Calu3 (cell line): ENCODE results near the gene CAD. TPM values are rescaled to one million over a fixed set of nuclear protein-coding genes. Genes with fewer than 3 reads are reported as not detected.

ENCODE experiments used
- BruUV-seq: library from RNA; stranded (reverse); fragments of 400-500 nt; replicated peaks from 2 replicates; lab custom pipeline; 2021; lab: Mats Ljungman, UMichigan
- CTCF ChIA-PET: fragments of 300-600 bp; sonication (Branson Sonifier 250); formaldehyde crosslinking; loops from one replicate; lab custom pipeline; 2022; ENCODE audit warnings: antibody characterized with exemption; lab: Charles Lee
- DNase-seq: peaks from one replicate; pipeline ENCODE4 v3.0.0; 2022
- H3K27ac Mint-ChIP-seq: one replicate; pipeline ENCODE4 v1.8.0; 2022; ENCODE audit warnings: mixed read lengths; ENCODE audit not compliant: unreplicated experiment
- H3K27me3 Mint-ChIP-seq: one replicate; pipeline ENCODE4 v1.8.0; 2022; ENCODE audit warnings: mixed read lengths; ENCODE audit not compliant: unreplicated experiment
- H3K36me3 Mint-ChIP-seq: one replicate; pipeline ENCODE4 v1.8.0; 2022; ENCODE audit warnings: mild to moderate bottlenecking, moderate library complexity, mixed read lengths; ENCODE audit not compliant: insufficient read depth, unreplicated experiment
- H3K4me1 Mint-ChIP-seq: one replicate; pipeline ENCODE4 v1.8.0; 2022; ENCODE audit warnings: mild to moderate bottlenecking, low read depth, mixed read lengths; ENCODE audit not compliant: unreplicated experiment
- H3K4me3 Mint-ChIP-seq: one replicate; pipeline ENCODE4 v1.8.0; 2022; ENCODE audit warnings: mild to moderate bottlenecking, low read depth, moderate library complexity, mixed read lengths; ENCODE audit not compliant: unreplicated experiment
- H3K9me3 Mint-ChIP-seq: one replicate; pipeline ENCODE4 v1.8.0; 2022; ENCODE audit warnings: low read depth, mixed read lengths; ENCODE audit not compliant: unreplicated experiment
- intact Hi-C: fragments of 100-400 bp; cut with micrococcal nuclease; formaldehyde crosslinking; loops from one replicate; pipeline ENCODE4 v1.10.0; 2022; ENCODE audit not compliant: unreplicated experiment
- total RNA-seq: library from RNA; stranded (reverse); gene quantifications from 2 replicates; pipeline ENCODE4 v1.2.3, GENCODE V29; 2022
- TF ChIP-seq, protein P1 (sequence below): fragments of 200-600 bp; IDR thresholded peaks from one replicate; pipeline ENCODE4 v1.8.0; 2022; ENCODE audit warnings: antibody characterized with exemption; ENCODE audit not compliant: unreplicated experiment

The CAD gene
- total RNA-seq, 1 experiment from 2014 or later = 68.2 TPM

DNA sequence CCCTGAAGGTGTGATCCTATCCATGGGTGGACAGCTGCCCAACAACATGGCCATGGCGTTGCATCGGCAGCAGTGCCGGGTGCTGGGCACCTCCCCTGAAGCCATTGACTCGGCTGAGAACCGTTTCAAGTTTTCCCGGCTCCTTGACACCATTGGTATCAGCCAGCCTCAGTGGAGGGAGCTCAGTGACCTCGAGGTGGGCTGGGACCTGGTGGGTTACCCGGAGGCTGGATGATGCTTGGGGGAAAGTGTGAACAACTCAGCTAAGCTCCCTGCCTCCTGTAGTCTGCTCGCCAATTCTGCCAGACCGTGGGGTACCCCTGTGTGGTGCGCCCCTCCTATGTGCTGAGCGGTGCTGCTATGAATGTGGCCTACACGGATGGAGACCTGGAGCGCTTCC is 16.2 kb downstream of the CAD start:
- no peak for DNase-seq
- CTCF ChIA-PET = interaction anchor here (0.6 kb wide), 1 partner anchor 126 kb away, joined by 7 read pairs; no protein-coding TSS in a partner anchor
- no TSS peak for BruUV-seq
- TF ChIP-seq, protein P1, sequence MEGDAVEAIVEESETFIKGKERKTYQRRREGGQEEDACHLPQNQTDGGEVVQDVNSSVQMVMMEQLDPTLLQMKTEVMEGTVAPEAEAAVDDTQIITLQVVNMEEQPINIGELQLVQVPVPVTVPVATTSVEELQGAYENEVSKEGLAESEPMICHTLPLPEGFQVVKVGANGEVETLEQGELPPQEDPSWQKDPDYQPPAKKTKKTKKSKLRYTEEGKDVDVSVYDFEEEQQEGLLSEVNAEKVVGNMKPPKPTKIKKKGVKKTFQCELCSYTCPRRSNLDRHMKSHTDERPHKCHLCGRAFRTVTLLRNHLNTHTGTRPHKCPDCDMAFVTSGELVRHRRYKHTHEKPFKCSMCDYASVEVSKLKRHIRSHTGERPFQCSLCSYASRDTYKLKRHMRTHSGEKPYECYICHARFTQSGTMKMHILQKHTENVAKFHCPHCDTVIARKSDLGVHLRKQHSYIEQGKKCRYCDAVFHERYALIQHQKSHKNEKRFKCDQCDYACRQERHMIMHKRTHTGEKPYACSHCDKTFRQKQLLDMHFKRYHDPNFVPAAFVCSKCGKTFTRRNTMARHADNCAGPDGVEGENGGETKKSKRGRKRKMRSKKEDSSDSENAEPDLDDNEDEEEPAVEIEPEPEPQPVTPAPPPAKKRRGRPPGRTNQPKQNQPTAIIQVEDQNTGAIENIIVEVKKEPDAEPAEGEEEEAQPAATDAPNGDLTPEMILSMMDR = no peak
- Mint-ChIP-seq H3K4me1 (no peaks in the 10 kb centered on the region), H3K4me3 (no peak overlapping the region), H3K9me3 (no peaks in the 10 kb centered on the region), H3K36me3 (peaks cover 62% of the 10 kb centered on the region), H3K27me3 (no peaks in the 10 kb centered on the region), H3K27ac (no peak overlapping the region)
- intact Hi-C loops = no loop called here

- no peaks in the 10 kb centered on the region for H3K4me1 Mint-ChIP-seq
- intact Hi-C loops = no loop called here
- no peak overlapping the region for H3K4me3 Mint-ChIP-seq
- no peaks in the 10 kb centered on the region for H3K27me3 Mint-ChIP-seq
- TF ChIP-seq, protein P1 = no peak
- peaks cover 54% of the 10 kb centered on the region for H3K36me3 Mint-ChIP-seq
- DNase-seq = no peak
- CTCF ChIA-PET = interaction anchor here (0.8 to 1.4 kb wide), 2 partner anchors 10 to 67 kb away, joined by 3 read pairs; no protein-coding TSS in a partner anchor
- no TSS peak for BruUV-seq
- no peaks in the 10 kb centered on the region for H3K9me3 Mint-ChIP-seq
- H3K27ac Mint-ChIP-seq = no peak overlapping the region
Observed at GRCh38 chr2:27236136-27236535, 19.0 kb downstream of the CAD start.

GRCh38 chr2:27236626-27237025 is 19.5 kb downstream of the CAD start:
- no peaks in the 10 kb centered on the region for H3K9me3 Mint-ChIP-seq
- H3K4me1 Mint-ChIP-seq = no peaks in the 10 kb centered on the region
- intact Hi-C loops = no loop called here
- CTCF ChIA-PET = no interaction called here
- BruUV-seq = no TSS peak
- no peak overlapping the region for H3K27ac Mint-ChIP-seq
- H3K27me3 Mint-ChIP-seq = no peaks in the 10 kb centered on the region
- peaks cover 52% of the 10 kb centered on the region for H3K36me3 Mint-ChIP-seq
- DNase-seq = no peak
- TF ChIP-seq, protein P1 = no peak
- H3K4me3 Mint-ChIP-seq = no peak overlapping the region

GRCh38 chr2:27237341-27237945 is 20.3 kb downstream of the CAD start:
- TF ChIP-seq, protein P1 = no peak
- Mint-ChIP-seq H3K36me3 (peaks cover 51% of the 10 kb centered on the region), H3K4me3 (no peak overlapping the region), H3K4me1 (no peaks in the 10 kb centered on the region), H3K27ac (no peak overlapping the region), H3K27me3 (no peaks in the 10 kb centered on the region), H3K9me3 (no peaks in the 10 kb centered on the region)
- BruUV-seq = no TSS peak
- CTCF ChIA-PET = no interaction called here
- intact Hi-C loops = no loop called here
- no peak for DNase-seq
